CD4-positive, CD25-positive, alpha-beta regulatory T cell (primary cell): ENCODE results near the gene STAB2. TPM values are rescaled to one million over a fixed set of nuclear protein-coding genes. Genes with fewer than 3 reads are reported as not detected.
A peak's percentile ranks its signal among the peaks of the same experiment; 100 is the strongest.

Source experiments
- ATAC-seq, 2 donors: fragments of 150-1000 bp; cut with Tn5 transposase; one replicate each; pipeline ENCODE4 v1.10.0; 2021; ENCODE audit warnings: low read depth in 2 of 2, moderate number of reproducible peaks in 2 of 2, moderate library complexity in 1 of 2
- DNase-seq, 3 donors: peaks; one replicate each; pipeline versions ENCODE4 v3.0.0 to v3.0.0-alpha.2; 2012 to 2022; ENCODE audit warnings: mixed read lengths in 1 of 3
- H3K27ac ChIP-seq: one replicate; pipeline ENCODE4 v1.7.0; 2013; ENCODE audit warnings: mild to moderate bottlenecking, low read length; ENCODE audit not compliant: insufficient read depth, poor library complexity, severe bottlenecking
- H3K27me3 ChIP-seq: one replicate; pipeline ENCODE4 v1.7.0; 2013; ENCODE audit warnings: low read length; ENCODE audit not compliant: control insufficient read depth, insufficient read depth
- H3K36me3 ChIP-seq: one replicate; pipeline ENCODE4 v1.7.0; 2013; ENCODE audit warnings: mild to moderate bottlenecking, low read length, moderate library complexity; ENCODE audit not compliant: control insufficient read depth, insufficient read depth
- H3K4me1 ChIP-seq: 2 replicates; pipeline ENCODE4 v1.7.0; 2013; ENCODE audit warnings: mild to moderate bottlenecking, low read length; ENCODE audit not compliant: insufficient read depth, control insufficient read depth, poor library complexity, severe bottlenecking
- H3K4me3 ChIP-seq: one replicate; pipeline ENCODE4 v1.7.0; 2013; ENCODE audit warnings: low read depth, mild to moderate bottlenecking, low read length, moderate library complexity
- H3K9me3 ChIP-seq, 2 experiments: 1 replicate in 1 of 2; 2 replicates in 1 of 2; pipeline ENCODE4 v1.7.0; 2013; ENCODE audit warnings: low read length in 2 of 2, mild to moderate bottlenecking in 1 of 2, moderate library complexity in 1 of 2; ENCODE audit not compliant: control insufficient read depth in 2 of 2
- H3K27ac Mint-ChIP-seq, 3 donors: one replicate each; pipeline ENCODE4 v1.8.0; 2020 to 2022; ENCODE audit warnings: mild to moderate bottlenecking in 3 of 3, mixed read lengths in 3 of 3, moderate library complexity in 2 of 3
- H3K27me3 Mint-ChIP-seq: one replicate; pipeline ENCODE4 v1.8.0; 2022; ENCODE audit warnings: mild to moderate bottlenecking, mixed read lengths
- H3K36me3 Mint-ChIP-seq: one replicate; pipeline ENCODE4 v1.8.0; 2020; ENCODE audit warnings: mixed read lengths
- H3K4me1 Mint-ChIP-seq, 4 donors: one replicate each; pipeline ENCODE4 v1.8.0; 2020 to 2022; ENCODE audit warnings: mixed read lengths in 4 of 4, mild to moderate bottlenecking in 1 of 4
- H3K4me3 Mint-ChIP-seq, 4 donors: one replicate each; pipeline ENCODE4 v1.8.0; 2020 to 2022; ENCODE audit warnings: mild to moderate bottlenecking in 4 of 4, mixed read lengths in 4 of 4, moderate library complexity in 3 of 4
- H3K9me3 Mint-ChIP-seq, 7 donors: one replicate each; pipeline ENCODE4 v1.8.0; 2020 to 2022; ENCODE audit warnings: mixed read lengths in 7 of 7, mild to moderate bottlenecking in 3 of 7, moderate library complexity in 2 of 7
- polyA plus RNA-seq, 4 donors: library from polyadenylated mRNA; unstranded; fragments of 300-500 nt; fragmentation: Illumina TruSeq; gene quantifications; one replicate each; pipeline ENCODE4 v1.2.3, GENCODE V29; 2021
- total RNA-seq: library from RNA; stranded (reverse); gene quantifications from one replicate; pipeline ENCODE4 v1.2.3, GENCODE V29; 2022

Gene STAB2
- total and polyA plus RNA-seq, 5 donors from 2014 or later: not detected

DNA sequence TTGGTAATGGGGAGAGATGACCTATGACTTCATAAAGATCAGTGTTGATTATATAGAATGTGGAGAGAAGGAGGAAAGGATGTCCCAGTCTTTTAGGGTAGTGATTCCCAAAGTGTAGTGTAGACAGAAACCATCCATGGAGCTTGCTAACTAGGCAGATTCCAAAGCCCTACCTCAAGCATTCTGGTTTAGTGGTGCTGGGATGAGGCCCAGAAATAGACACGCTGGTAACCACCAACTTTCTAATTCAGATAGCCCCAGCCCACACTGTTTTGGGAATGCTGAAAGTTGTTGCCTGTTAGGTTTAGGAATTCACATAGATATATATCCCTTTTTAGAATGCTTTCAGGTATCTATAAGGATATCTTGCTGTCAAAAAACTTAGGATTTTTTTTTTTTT, 69.2 kb downstream of the STAB2 start:
- no peaks in the 10 kb centered on the region for H3K36me3 ChIP-seq
- Mint-ChIP-seq H3K4me1 (peaks cover 0 to 3% (median 0%) of the 10 kb centered on the region in 4 donors), H3K4me3 (no peak overlapping the region), H3K27ac (no peak overlapping the region), H3K27me3 (peaks cover 20% of the 10 kb centered on the region), H3K9me3 (peaks cover 0 to 4% (median 2%) of the 10 kb centered on the region in 7 donors), H3K36me3 (no peaks in the 10 kb centered on the region)
- peaks cover 8% of the 10 kb centered on the region for H3K27me3 ChIP-seq
- no peaks in the 10 kb centered on the region for H3K9me3 ChIP-seq
- H3K4me3 ChIP-seq: no peak overlapping the region
- H3K27ac ChIP-seq: no peak overlapping the region
- no peak for ATAC-seq
- no peak for DNase-seq
- no peaks in the 10 kb centered on the region for H3K4me1 ChIP-seq

DNA sequence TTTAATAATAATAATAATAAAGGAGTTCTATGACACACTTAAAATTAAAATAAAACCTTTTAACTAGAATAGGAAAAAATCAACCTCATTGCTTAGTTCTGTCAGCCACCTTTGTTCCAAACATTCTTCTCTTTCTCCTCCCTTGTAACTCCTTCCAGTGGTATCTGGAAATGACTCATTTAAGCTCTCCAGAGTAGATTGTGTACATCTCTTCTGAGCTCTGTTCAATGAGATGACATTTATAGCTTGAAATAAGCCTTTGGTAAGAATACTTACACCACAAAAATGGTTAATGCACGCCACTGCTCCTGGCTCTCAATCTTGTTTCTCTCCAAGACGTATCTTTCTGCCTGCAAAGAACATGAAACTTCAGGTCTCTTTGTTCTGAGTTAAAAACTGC, 70.3 kb downstream of the STAB2 start:
- peaks cover 0 to 3% (median 0%) of the 10 kb centered on the region in 4 donors for H3K4me1 Mint-ChIP-seq
- no peak for DNase-seq
- H3K4me3 Mint-ChIP-seq: no peak overlapping the region
- H3K36me3 ChIP-seq: no peaks in the 10 kb centered on the region
- no peaks in the 10 kb centered on the region for H3K9me3 ChIP-seq
- H3K36me3 Mint-ChIP-seq: no peaks in the 10 kb centered on the region
- ATAC-seq: no peak
- H3K27ac Mint-ChIP-seq: no peak overlapping the region
- H3K27ac ChIP-seq: no peak overlapping the region
- peaks cover 0 to 4% (median 2%) of the 10 kb centered on the region in 7 donors for H3K9me3 Mint-ChIP-seq
- peaks cover 9% of the 10 kb centered on the region for H3K27me3 ChIP-seq
- H3K27me3 Mint-ChIP-seq: peaks cover 31% of the 10 kb centered on the region
- H3K4me1 ChIP-seq: no peaks in the 10 kb centered on the region
- no peak overlapping the region for H3K4me3 ChIP-seq

DNA sequence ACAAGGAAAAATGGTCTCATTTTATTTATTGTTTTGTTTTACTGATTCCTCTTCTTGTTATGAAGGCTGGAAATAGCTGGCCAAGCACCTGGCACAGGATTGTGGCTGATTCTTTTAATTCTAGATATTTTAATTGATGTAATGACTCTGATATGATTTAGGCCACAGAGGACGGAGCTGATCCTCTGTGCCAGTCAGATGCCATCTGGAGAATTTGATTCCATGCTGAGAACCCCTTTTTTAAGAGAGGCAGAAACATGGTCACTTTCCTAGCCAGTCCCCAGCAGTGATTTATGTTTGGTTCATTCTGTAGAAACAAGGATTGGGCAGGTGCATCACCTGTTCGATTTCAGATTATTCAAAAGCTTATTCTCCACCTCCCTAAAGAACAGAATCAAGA, 77.6 kb downstream of the STAB2 start:
- Mint-ChIP-seq H3K27ac (no peak overlapping the region), H3K4me3 (no peak overlapping the region), H3K9me3 (peaks cover 0 to 3% (median 0%) of the 10 kb centered on the region in 7 donors)

DNA sequence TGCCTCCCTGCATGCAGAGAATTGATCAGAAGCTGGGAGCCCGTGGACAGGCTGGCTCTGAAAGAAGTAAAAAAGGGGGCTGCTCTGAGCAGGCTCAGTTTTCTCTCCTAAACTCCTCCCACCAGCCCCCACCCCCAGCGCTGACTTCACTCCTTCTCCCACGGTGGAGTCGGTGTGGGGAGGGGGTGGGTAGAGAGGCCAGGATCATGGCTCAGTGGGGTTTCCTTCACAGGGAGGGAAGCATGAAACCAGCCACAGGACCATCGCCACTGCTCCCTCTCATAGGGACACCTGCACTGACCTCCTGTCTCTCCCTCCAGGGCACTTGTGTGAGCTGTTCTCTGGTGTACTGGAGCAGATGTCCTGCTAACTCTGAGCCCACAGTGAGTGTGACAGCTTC, 78.9 kb downstream of the STAB2 start:
- no peak overlapping the region for H3K4me3 Mint-ChIP-seq
- no peak for ATAC-seq
- H3K9me3 Mint-ChIP-seq: peaks cover 0 to 3% (median 0%) of the 10 kb centered on the region in 7 donors
- no peaks in the 10 kb centered on the region for H3K36me3 ChIP-seq
- no peaks in the 10 kb centered on the region for H3K36me3 Mint-ChIP-seq
- no peak overlapping the region for H3K27ac Mint-ChIP-seq
- DNase-seq: no peak
- H3K9me3 ChIP-seq: no peaks in the 10 kb centered on the region
- no peaks in the 10 kb centered on the region for H3K4me1 Mint-ChIP-seq
- no peak overlapping the region for H3K4me3 ChIP-seq
- no peak overlapping the region for H3K27ac ChIP-seq
- H3K27me3 ChIP-seq: peaks cover 3% of the 10 kb centered on the region
- H3K4me1 ChIP-seq: no peaks in the 10 kb centered on the region
- peaks cover 46% of the 10 kb centered on the region for H3K27me3 Mint-ChIP-seq

More for the DNA sequence above, 77.6 kb downstream of the STAB2 start:
- DNase-seq: no peak
- Mint-ChIP-seq H3K36me3 (no peaks in the 10 kb centered on the region), H3K4me1 (no peaks in the 10 kb centered on the region), H3K27me3 (peaks cover 51% of the 10 kb centered on the region)
- no peak for ATAC-seq
- no peak overlapping the region for H3K27ac ChIP-seq
- H3K36me3 ChIP-seq: no peaks in the 10 kb centered on the region
- no peak overlapping the region for H3K4me3 ChIP-seq
- H3K4me1 ChIP-seq: no peaks in the 10 kb centered on the region
- H3K9me3 ChIP-seq: no peaks in the 10 kb centered on the region
- peaks cover 6% of the 10 kb centered on the region for H3K27me3 ChIP-seq

DNA sequence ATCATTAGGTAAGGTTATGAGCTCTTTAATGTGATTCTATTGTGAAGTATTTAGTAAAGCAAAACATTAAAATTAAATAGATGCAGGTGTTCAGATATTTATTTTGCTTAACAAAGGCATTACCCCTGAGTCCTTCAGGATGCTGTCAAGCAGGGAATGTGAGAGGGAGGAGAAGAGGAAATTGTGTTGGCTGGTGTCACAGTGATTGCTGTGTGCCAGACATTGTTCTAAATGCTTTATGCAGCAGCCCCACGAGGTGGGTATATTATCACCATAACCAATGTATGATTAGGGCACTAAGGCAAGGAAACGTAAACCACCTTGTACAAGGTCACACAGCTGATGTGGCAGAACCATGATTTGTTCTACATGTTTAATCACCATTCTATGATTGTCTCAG, 80.1 kb downstream of the STAB2 start:
- ATAC-seq: no peak
- Histone ChIP-seq H3K27me3 (no peaks in the 10 kb centered on the region), H3K27ac (no peak overlapping the region), H3K4me3 (no peak overlapping the region), H3K4me1 (no peaks in the 10 kb centered on the region), H3K36me3 (no peaks in the 10 kb centered on the region), H3K9me3 (no peaks in the 10 kb centered on the region)
- Mint-ChIP-seq H3K27ac (no peak overlapping the region), H3K27me3 (peaks cover 35% of the 10 kb centered on the region), H3K4me3 (no peak overlapping the region), H3K36me3 (no peaks in the 10 kb centered on the region), H3K4me1 (no peaks in the 10 kb centered on the region), H3K9me3 (peaks cover 0 to 3% (median 0%) of the 10 kb centered on the region in 7 donors)
- DNase-seq: no peak

DNA sequence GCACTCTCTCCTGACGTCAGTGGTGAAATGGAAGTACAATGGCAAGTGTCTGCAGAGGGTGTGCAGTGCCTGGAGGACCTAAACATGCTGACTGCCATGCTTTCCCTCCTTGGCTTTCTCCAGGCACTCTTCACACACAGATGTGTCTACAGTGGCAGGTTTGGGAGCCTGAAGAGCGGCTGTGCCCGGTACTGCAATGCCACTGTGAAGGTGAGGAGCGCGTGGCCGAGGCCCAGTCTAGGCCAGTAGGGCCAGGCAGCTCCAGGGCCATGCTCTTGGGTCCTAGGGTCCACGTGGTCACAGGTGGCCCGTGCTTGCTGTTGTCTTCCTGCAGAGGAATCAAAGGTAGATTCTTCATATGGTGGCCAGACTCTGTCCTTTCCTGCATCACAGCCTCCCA, 81.4 kb downstream of the STAB2 start:
- Mint-ChIP-seq H3K27ac (no peak overlapping the region), H3K27me3 (peaks cover 32% of the 10 kb centered on the region), H3K9me3 (peaks cover 0 to 3% (median 0%) of the 10 kb centered on the region in 7 donors), H3K4me3 (no peak overlapping the region), H3K36me3 (no peaks in the 10 kb centered on the region), H3K4me1 (no peaks in the 10 kb centered on the region)
- no peaks in the 10 kb centered on the region for H3K27me3 ChIP-seq
- no peaks in the 10 kb centered on the region for H3K4me1 ChIP-seq
- H3K4me3 ChIP-seq: no peak overlapping the region
- ATAC-seq (no peak), DNase-seq (no peak)
- no peaks in the 10 kb centered on the region for H3K36me3 ChIP-seq
- H3K9me3 ChIP-seq: no peaks in the 10 kb centered on the region
- no peak overlapping the region for H3K27ac ChIP-seq

DNA sequence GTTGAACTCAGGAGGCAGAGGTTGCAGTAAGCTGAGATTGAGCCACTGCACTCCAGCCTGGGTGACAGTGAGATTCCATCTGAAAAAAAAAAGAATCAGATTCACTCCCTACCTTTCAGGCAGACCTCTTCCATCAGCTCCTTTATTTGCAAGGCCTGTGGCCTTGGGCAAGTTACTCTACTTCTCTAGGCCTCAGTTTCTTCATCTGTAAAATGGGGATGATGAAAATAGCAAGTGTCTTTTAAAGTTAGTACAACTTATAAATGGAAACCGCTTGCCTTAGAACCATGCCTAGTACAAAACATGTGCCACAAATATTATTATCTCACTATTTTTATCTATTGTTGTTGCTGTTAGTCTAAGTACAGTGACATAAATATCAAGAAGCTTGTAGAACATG, 84.3 kb downstream of the STAB2 start:
- no peak for DNase-seq
- H3K9me3 Mint-ChIP-seq: no peaks in the 10 kb centered on the region
- no peak overlapping the region for H3K27ac ChIP-seq

GRCh38 chr12:103672401-103673119, 85.5 kb downstream of the STAB2 start:
- Histone ChIP-seq H3K27ac (no peak overlapping the region), H3K36me3 (no peaks in the 10 kb centered on the region), H3K27me3 (no peaks in the 10 kb centered on the region), H3K4me1 (no peaks in the 10 kb centered on the region), H3K4me3 (no peak overlapping the region), H3K9me3 (no peaks in the 10 kb centered on the region)
- no peaks in the 10 kb centered on the region for H3K9me3 Mint-ChIP-seq
- H3K27me3 Mint-ChIP-seq: peaks cover 10% of the 10 kb centered on the region
- H3K4me3 Mint-ChIP-seq: no peak overlapping the region
- peak overlapping the region in 1 of 3 donors; percentile 39 for H3K27ac Mint-ChIP-seq
- H3K36me3 Mint-ChIP-seq: no peaks in the 10 kb centered on the region
- no peak for ATAC-seq
- H3K4me1 Mint-ChIP-seq: no peaks in the 10 kb centered on the region
- no peak for DNase-seq

More for the DNA sequence above, 84.3 kb downstream of the STAB2 start:
- Mint-ChIP-seq H3K27me3 (peaks cover 15% of the 10 kb centered on the region), H3K27ac (no peak overlapping the region), H3K4me3 (no peak overlapping the region), H3K4me1 (no peaks in the 10 kb centered on the region), H3K36me3 (no peaks in the 10 kb centered on the region)
- no peak for ATAC-seq
- no peak overlapping the region for H3K4me3 ChIP-seq
- no peaks in the 10 kb centered on the region for H3K9me3 ChIP-seq
- no peaks in the 10 kb centered on the region for H3K27me3 ChIP-seq
- H3K4me1 ChIP-seq: no peaks in the 10 kb centered on the region
- H3K36me3 ChIP-seq: no peaks in the 10 kb centered on the region
